Measurements from ENCODE around the gene AGA. TPM values are rescaled to one million over a fixed set of nuclear protein-coding genes. Genes with fewer than 3 reads are reported as not detected.

The AGA gene
- total RNA-seq, 1 experiment from 2014 or later = 7.6 TPM

DNA sequence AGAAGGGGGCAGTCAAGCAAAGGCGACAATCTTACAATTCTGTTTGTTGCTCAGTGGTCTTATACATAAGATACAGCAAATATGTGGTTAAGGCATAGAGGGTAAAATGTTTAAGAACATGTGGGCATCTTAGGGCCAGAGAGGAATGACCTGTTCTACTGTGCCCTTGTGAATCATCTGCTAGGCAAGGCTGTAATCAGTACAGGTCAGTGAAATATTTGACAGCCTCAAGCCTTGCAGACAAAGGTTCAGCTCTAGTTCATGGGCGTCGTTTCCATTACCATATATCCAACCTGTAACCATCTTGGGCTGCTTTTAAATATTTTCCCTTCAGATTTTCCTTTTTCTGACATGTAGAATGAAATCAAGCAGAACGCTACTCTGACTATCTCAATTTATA lies 37.3 kb downstream of the AGA start:
- no peaks in the 10 kb centered on the region for H3K9me3 ChIP-seq (ENCODE audit: control insufficient read depth in 1 of 2, insufficient read depth in 1 of 2, low read depth in 1 of 2, low read length in 2 of 2)
- ATAC-seq (no peak), DNase-seq (ENCODE audit: low read depth, low spot score) (no peak)
- intact Hi-C loops (cut with micrococcal nuclease) = no loop called here
- H3K36me3 ChIP-seq (ENCODE audit: control insufficient read depth in 1 of 2, insufficient read depth in 2 of 2, low read length in 2 of 2) = no peaks in the 10 kb centered on the region
- no peaks in the 10 kb centered on the region for H3K4me1 ChIP-seq (ENCODE audit: control insufficient read depth in 1 of 2, insufficient read depth in 2 of 2, low read length in 2 of 2)
- ChIA-PET CTCF (no interaction called here), POLR2A (no interaction called here), RAD21 (ENCODE audit: low non-redundant PET in 1 of 2, low total read pairs in 2 of 2, uncharacterized antibody in 2 of 2, unreplicated experiment in 2 of 2) (no interaction called here)
- H3K4me3 ChIP-seq (replicated peaks in 1 of 2; ENCODE audit: low read depth in 1 of 2, low read length in 2 of 2) = no peak overlapping the region
- no peaks in the 10 kb centered on the region for H4K20me1 ChIP-seq (ENCODE audit: insufficient read depth)
- no peak overlapping the region for H3K4me2 ChIP-seq (ENCODE audit: low read length)
- no peaks in the 10 kb centered on the region for H3K9me2 ChIP-seq (ENCODE audit: insufficient read depth)
- no peak overlapping the region for H3K9ac ChIP-seq (ENCODE audit: low read length)
- H3K27ac ChIP-seq (ENCODE audit: low read depth, low read length) = no peak overlapping the region
- H2AFZ ChIP-seq (ENCODE audit: low read depth, low read length, poor library complexity, severe bottlenecking) = no peak overlapping the region
- TF ChIP-seq, protein P1, sequence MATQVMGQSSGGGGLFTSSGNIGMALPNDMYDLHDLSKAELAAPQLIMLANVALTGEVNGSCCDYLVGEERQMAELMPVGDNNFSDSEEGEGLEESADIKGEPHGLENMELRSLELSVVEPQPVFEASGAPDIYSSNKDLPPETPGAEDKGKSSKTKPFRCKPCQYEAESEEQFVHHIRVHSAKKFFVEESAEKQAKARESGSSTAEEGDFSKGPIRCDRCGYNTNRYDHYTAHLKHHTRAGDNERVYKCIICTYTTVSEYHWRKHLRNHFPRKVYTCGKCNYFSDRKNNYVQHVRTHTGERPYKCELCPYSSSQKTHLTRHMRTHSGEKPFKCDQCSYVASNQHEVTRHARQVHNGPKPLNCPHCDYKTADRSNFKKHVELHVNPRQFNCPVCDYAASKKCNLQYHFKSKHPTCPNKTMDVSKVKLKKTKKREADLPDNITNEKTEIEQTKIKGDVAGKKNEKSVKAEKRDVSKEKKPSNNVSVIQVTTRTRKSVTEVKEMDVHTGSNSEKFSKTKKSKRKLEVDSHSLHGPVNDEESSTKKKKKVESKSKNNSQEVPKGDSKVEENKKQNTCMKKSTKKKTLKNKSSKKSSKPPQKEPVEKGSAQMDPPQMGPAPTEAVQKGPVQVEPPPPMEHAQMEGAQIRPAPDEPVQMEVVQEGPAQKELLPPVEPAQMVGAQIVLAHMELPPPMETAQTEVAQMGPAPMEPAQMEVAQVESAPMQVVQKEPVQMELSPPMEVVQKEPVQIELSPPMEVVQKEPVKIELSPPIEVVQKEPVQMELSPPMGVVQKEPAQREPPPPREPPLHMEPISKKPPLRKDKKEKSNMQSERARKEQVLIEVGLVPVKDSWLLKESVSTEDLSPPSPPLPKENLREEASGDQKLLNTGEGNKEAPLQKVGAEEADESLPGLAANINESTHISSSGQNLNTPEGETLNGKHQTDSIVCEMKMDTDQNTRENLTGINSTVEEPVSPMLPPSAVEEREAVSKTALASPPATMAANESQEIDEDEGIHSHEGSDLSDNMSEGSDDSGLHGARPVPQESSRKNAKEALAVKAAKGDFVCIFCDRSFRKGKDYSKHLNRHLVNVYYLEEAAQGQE (IDR thresholded peaks at IDR 0.05; ENCODE audit: low read depth) = no peak
- no peak for TF ChIP-seq SRF (IDR thresholded peaks at IDR 0.05; ENCODE audit: low read depth)
- TF ChIP-seq SP1 (IDR thresholded peaks at IDR 0.05; ENCODE audit: low read depth) = no peak
- TF ChIP-seq RAD21 (IDR thresholded peaks at IDR 0.05; ENCODE audit: low read depth) = no peak
- TF ChIP-seq, protein P2, sequence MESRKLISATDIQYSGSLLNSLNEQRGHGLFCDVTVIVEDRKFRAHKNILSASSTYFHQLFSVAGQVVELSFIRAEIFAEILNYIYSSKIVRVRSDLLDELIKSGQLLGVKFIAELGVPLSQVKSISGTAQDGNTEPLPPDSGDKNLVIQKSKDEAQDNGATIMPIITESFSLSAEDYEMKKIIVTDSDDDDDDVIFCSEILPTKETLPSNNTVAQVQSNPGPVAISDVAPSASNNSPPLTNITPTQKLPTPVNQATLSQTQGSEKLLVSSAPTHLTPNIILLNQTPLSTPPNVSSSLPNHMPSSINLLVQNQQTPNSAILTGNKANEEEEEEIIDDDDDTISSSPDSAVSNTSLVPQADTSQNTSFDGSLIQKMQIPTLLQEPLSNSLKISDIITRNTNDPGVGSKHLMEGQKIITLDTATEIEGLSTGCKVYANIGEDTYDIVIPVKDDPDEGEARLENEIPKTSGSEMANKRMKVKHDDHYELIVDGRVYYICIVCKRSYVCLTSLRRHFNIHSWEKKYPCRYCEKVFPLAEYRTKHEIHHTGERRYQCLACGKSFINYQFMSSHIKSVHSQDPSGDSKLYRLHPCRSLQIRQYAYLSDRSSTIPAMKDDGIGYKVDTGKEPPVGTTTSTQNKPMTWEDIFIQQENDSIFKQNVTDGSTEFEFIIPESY (IDR thresholded peaks at IDR 0.05; ENCODE audit: extremely low read depth, insufficient replicate concordance, low read length) = no peak
- no peak for TF ChIP-seq SIN3A (IDR thresholded peaks at IDR 0.05; ENCODE audit: low read depth)
- no peak for TF ChIP-seq POLR2A (IDR thresholded peaks at IDR 0.05; ENCODE audit: borderline replicate concordance, extremely low read depth, insufficient read depth, insufficient read length)
- TF ChIP-seq JUND (IDR thresholded peaks at IDR 0.05) = no peak
- no peak for TF ChIP-seq EGR1 (IDR thresholded peaks at IDR 0.05; ENCODE audit: low read depth)
- no peak for TF ChIP-seq POLR2AphosphoS5 (IDR thresholded peaks at IDR 0.05; ENCODE audit: low read depth, low read length)
- TF ChIP-seq MAX (IDR thresholded peaks at IDR 0.05) = no peak
- no peak for TF ChIP-seq CEBPB (IDR thresholded peaks at IDR 0.05; ENCODE audit: low read depth)
- TF ChIP-seq YY1 (IDR thresholded peaks at IDR 0.05; ENCODE audit: extremely low read depth, insufficient replicate concordance, low read depth, low read length) = no peak
- TF ChIP-seq, protein P3, sequence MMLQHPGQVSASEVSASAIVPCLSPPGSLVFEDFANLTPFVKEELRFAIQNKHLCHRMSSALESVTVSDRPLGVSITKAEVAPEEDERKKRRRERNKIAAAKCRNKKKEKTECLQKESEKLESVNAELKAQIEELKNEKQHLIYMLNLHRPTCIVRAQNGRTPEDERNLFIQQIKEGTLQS (IDR thresholded peaks at IDR 0.05) = no peak
- no peak for TF ChIP-seq TCF7L2 (IDR thresholded peaks at IDR 0.05; ENCODE audit: borderline replicate concordance, extremely low read depth, insufficient read depth, insufficient read length)
- no peak for TF ChIP-seq CBX3 (IDR thresholded peaks at IDR 0.05; ENCODE audit: low read depth)
- TF ChIP-seq FOSL1 (IDR thresholded peaks at IDR 0.05; ENCODE audit: low read depth) = no peak
- no peaks in the 10 kb centered on the region for H3K27me3 ChIP-seq (ENCODE audit: insufficient read depth, low read length)
- H3K79me2 ChIP-seq (ENCODE audit: insufficient read depth, low read length) = no peaks in the 10 kb centered on the region
- BruUV-seq (replicated peaks) = no TSS peak
